Measurements from ENCODE around the gene CD47. TPM values are rescaled to one million over a fixed set of nuclear protein-coding genes. Genes with fewer than 3 reads are reported as not detected.

CD47 gene
- total and polyA plus RNA-seq, 2 donors (not counting 1 experiment from before 2014, with no cell fraction given): 86.4 to 259 TPM

DNA sequence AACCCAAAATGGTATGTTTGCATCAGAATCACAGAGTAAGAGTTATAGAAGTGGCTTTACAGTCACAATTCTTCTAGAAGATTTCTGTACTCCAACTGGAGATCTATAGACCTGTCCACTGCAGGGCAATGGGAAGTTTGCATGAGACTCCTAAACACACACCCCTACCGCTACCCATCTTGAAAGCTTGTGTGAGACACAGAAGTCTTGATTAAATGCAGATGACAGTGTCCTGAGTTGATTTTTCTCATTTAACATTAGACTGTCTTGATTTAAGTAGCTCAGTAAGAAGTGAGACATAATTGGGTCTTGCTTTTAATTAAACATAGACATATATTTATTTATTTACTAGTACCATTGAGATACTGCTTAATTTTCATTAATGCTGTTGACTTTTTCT lies 54.4 kb downstream of the CD47 start:
- Histone ChIP-seq H3K4me2 (replicated peaks; ENCODE audit: low read depth, low read length, poor library complexity, severe bottlenecking) (peak overlapping the region; percentile 49), H3K4me1 (ENCODE audit: control insufficient read depth in 2 of 2, insufficient read depth in 2 of 2, low read length in 2 of 2) (peaks cover 21 to 22% of the 10 kb centered on the region in 2 donors), H4K20me1 (ENCODE audit: control insufficient read depth, insufficient read depth, low read length, poor library complexity, severe bottlenecking) (no peaks in the 10 kb centered on the region), H3K79me2 (ENCODE audit: control insufficient read depth, insufficient read depth, low read length) (no peaks in the 10 kb centered on the region), H3K27ac (ENCODE audit: low read length in 2 of 2) (peak overlapping the region; percentile 53 to 70), H3K9me3 (ENCODE audit: control extremely low read depth in 1 of 3, control insufficient read depth in 2 of 3, insufficient read depth in 1 of 3, low read length in 2 of 3) (no peaks in the 10 kb centered on the region), H3K36me3 (replicated peaks in 1 of 2; ENCODE audit: control extremely low read depth in 1 of 2, control insufficient read depth in 1 of 2, extremely low read depth in 1 of 2, insufficient read depth in 2 of 2, low read length in 1 of 2) (peaks cover 0 to 34% of the 10 kb centered on the region in 2 experiments), H3K9ac (ENCODE audit: low read length) (no peak overlapping the region), H3K4me3 (ENCODE audit: control extremely low read depth in 1 of 5, extremely low read depth in 1 of 5, insufficient read depth in 1 of 5, low read depth in 2 of 5, low read length in 4 of 5) (no peak overlapping the region), H2AFZ (ENCODE audit: insufficient read depth, low read depth, low read length, poor library complexity, severe bottlenecking) (peak overlapping the region; percentile 16), H3K27me3 (replicated peaks in 1 of 4; ENCODE audit: control extremely low read depth in 1 of 4, control insufficient read depth in 3 of 4, insufficient read depth in 4 of 4, low read length in 3 of 4) (no peaks in the 10 kb centered on the region)
- POLR2A ChIA-PET: interaction anchor here (0.6 kb wide), 1 partner anchor 187 kb away, joined by 5 read pairs; no protein-coding TSS in a partner anchor
- TF ChIP-seq EZH2 (IDR thresholded peaks at IDR 0.05; ENCODE audit: borderline replicate concordance, insufficient read depth, low read depth, low read length, poor library complexity, severe bottlenecking) (no peak), CTCF (IDR thresholded peaks at IDR 0.05) (no peak)
- Mint-ChIP-seq H3K4me1 (peaks cover 27% of the 10 kb centered on the region), H3K4me3 (no peak overlapping the region), H3K9me3 (ENCODE audit: insufficient read depth) (no peaks in the 10 kb centered on the region), H3K27ac (peak overlapping the region; percentile 86), H3K27me3 (no peaks in the 10 kb centered on the region)
- intact Hi-C loops (cut with micrococcal nuclease): no loop called here
- DNase-seq: no peak
- CTCF ChIA-PET: interaction anchor here (0.6 to 2.0 kb wide), 3 partner anchors 12 to 109 kb away, joined by 3 to 5 read pairs (median 4); no protein-coding TSS in a partner anchor
- no peak for ATAC-seq (ENCODE audit: low read depth)
- no CpG with 5 or more reads among the region's 1 CpG for WGBS (ENCODE audit: insufficient coverage)

DNA sequence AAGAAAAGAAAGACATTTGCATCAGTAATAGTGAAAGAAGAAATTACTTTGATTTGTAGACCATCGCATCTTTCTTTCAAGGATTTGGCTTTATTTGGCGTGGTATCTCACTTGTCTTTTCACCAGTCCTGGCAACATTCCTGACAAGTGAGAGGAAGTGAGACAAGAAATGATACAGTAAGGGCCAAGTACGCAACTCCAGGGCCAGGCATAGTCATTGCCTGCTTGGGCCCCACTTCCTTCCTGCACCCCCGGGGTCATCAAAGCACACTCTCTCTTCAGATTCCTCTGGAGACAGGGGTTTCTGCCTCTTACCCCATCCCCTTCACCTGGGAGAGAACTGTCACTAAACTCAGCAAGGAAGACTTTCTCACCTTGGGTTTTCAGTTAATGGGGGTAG lies 55.1 kb downstream of the CD47 start:
- Histone ChIP-seq H3K27me3 (replicated peaks in 1 of 4; ENCODE audit: control extremely low read depth in 1 of 4, control insufficient read depth in 3 of 4, insufficient read depth in 4 of 4, low read length in 3 of 4) (no peaks in the 10 kb centered on the region), H3K9ac (ENCODE audit: low read length) (peak overlapping the region; percentile 16), H3K4me2 (replicated peaks; ENCODE audit: low read depth, low read length, poor library complexity, severe bottlenecking) (peak overlapping the region; percentile 9), H3K36me3 (replicated peaks in 1 of 2; ENCODE audit: control extremely low read depth in 1 of 2, control insufficient read depth in 1 of 2, extremely low read depth in 1 of 2, insufficient read depth in 2 of 2, low read length in 1 of 2) (peaks cover 0 to 33% of the 10 kb centered on the region in 2 experiments), H3K9me3 (ENCODE audit: control extremely low read depth in 1 of 3, control insufficient read depth in 2 of 3, insufficient read depth in 1 of 3, low read length in 2 of 3) (no peaks in the 10 kb centered on the region), H4K20me1 (ENCODE audit: control insufficient read depth, insufficient read depth, low read length, poor library complexity, severe bottlenecking) (no peaks in the 10 kb centered on the region), H3K79me2 (ENCODE audit: control insufficient read depth, insufficient read depth, low read length) (no peaks in the 10 kb centered on the region), H3K4me3 (ENCODE audit: control extremely low read depth in 1 of 5, extremely low read depth in 1 of 5, insufficient read depth in 1 of 5, low read depth in 2 of 5, low read length in 4 of 5) (no peak overlapping the region), H3K27ac (ENCODE audit: low read length in 2 of 2) (peak overlapping the region in 1 of 2 donors; percentile 70), H2AFZ (ENCODE audit: insufficient read depth, low read depth, low read length, poor library complexity, severe bottlenecking) (no peak overlapping the region), H3K4me1 (ENCODE audit: control insufficient read depth in 2 of 2, insufficient read depth in 2 of 2, low read length in 2 of 2) (peaks cover 21 to 22% of the 10 kb centered on the region in 2 donors)
- H3K9me3 Mint-ChIP-seq (ENCODE audit: insufficient read depth): no peaks in the 10 kb centered on the region
- H3K27ac Mint-ChIP-seq: peak overlapping the region; percentile 86
- TF ChIP-seq EZH2 (IDR thresholded peaks at IDR 0.05; ENCODE audit: borderline replicate concordance, insufficient read depth, low read depth, low read length, poor library complexity, severe bottlenecking) (no peak), CTCF (IDR thresholded peaks at IDR 0.05) (no peak)
- intact Hi-C loops (cut with micrococcal nuclease): no loop called here
- CTCF ChIA-PET: interaction anchor here (0.6 to 1.2 kb wide), 2 partner anchors 19 to 108 kb away, joined by 3 to 5 read pairs; no protein-coding TSS in a partner anchor
- no peak for DNase-seq
- peaks cover 27% of the 10 kb centered on the region for H3K4me1 Mint-ChIP-seq
- POLR2A ChIA-PET: no interaction called here
- H3K27me3 Mint-ChIP-seq: no peaks in the 10 kb centered on the region
- no peak for ATAC-seq (ENCODE audit: low read depth)
- no peak overlapping the region for H3K4me3 Mint-ChIP-seq
- 18% methylated on average over 4 of the region's 4 CpGs for WGBS (ENCODE audit: insufficient coverage)
